Ovary (tissue), 3 donors: Measurements from ENCODE around the gene PRAC1.

Experiments used
- CTCF ChIP-seq, 3 donors: fragments of 450-650 bp in 2 of 3; fragments of 200-600 bp in 1 of 3; IDR thresholded peaks; one replicate each; pipeline versions ENCODE4 v1.5.1 to v1.8.0; 2016 to 2022; ENCODE audit warnings: antibody characterized with exemption in 3 of 3, mild to moderate bottlenecking in 1 of 3
- EP300 ChIP-seq: sonication (generic); formaldehyde crosslinking; IDR thresholded peaks from one replicate; pipeline ENCODE4 v1.6.1; 2017; ENCODE audit warnings: antibody characterized with exemption
- donor health status: DM: no; HTN: no; CAD: no.

- TF ChIP-seq CTCF (IDR thresholded peaks at IDR 0.05) (no peak), EP300 (no peak)
Measured at GRCh38 chr17:48756830-48757251, 34.5 kb upstream of the PRAC1 start.
